Thyroid gland (tissue), 4 donors: Measurements from ENCODE around the gene CD300E. TPM values are rescaled to one million over a fixed set of nuclear protein-coding genes. Genes with fewer than 3 reads are reported as not detected.

ENCODE experiments used
- DNase-seq, 2 donors: peaks; one replicate each; pipeline ENCODE4 v3.0.0-alpha.2; 2019
- H3K27ac ChIP-seq, 3 donors: fragments of 200-600 bp; sonication (generic); 1 replicate in 2 of 3; 2 replicates in 1 of 3; pipeline ENCODE4 v1.5.1; 2016 to 2019; ENCODE audit warnings: mild to moderate bottlenecking in 1 of 3, moderate library complexity in 1 of 3
- H3K27me3 ChIP-seq: fragments of 200-600 bp; sonication (generic); one replicate; pipeline ENCODE4 v1.5.1; 2019
- H3K36me3 ChIP-seq, 2 donors: fragments of 200-600 bp; sonication (generic); one replicate each; pipeline ENCODE4 v1.5.1; 2016 to 2019
- H3K4me1 ChIP-seq, 2 donors: fragments of 200-600 bp; sonication (generic); one replicate each; pipeline ENCODE4 v1.5.1; 2017 to 2019
- H3K4me3 ChIP-seq, 3 donors: fragments of 200-600 bp; sonication (generic); replicated peaks in 1 of 3; 1 replicate in 2 of 3; 2 replicates in 1 of 3; pipeline ENCODE4 v1.5.1; 2016; ENCODE audit warnings: mild to moderate bottlenecking in 1 of 3
- H3K9me3 ChIP-seq: fragments of 200-600 bp; sonication (generic); one replicate; pipeline ENCODE4 v1.5.1; 2017
- POLR2A ChIP-seq, 2 donors: fragments of 450-650 bp; IDR thresholded peaks; one replicate each; pipeline ENCODE4 v1.6.1; 2017; ENCODE audit warnings: antibody characterized with exemption in 2 of 2, mild to moderate bottlenecking in 2 of 2, moderate library complexity in 1 of 2
- WGBS, 2 donors: methylation state at CpG; one replicate each; pipeline ENCODE4 v1.1.5; 2017; 5-methylcytosine and 5-hydroxymethylcytosine counted together
- intact Hi-C: fragments of 100-400 bp; cut with DNase I; formaldehyde crosslinking; loops from one replicate; pipeline ENCODE4 v1.15.1; 2023
- total RNA-seq, 4 donors: library from RNA; depleted of rRNA; stranded (reverse); fragments of >200 nt; gene quantifications; one replicate each; pipeline ENCODE4 v1.2.3, GENCODE V29; 2016
- TF ChIP-seq, protein P1 (sequence below), 6 experiments: fragments of 200-600 bp in 3 of 6; fragments of 450-650 bp in 3 of 6; sonication (generic) in 3 of 6; IDR thresholded peaks; one replicate each; pipeline ENCODE4 v1.5.1; 2016 to 2019; ENCODE audit warnings: antibody characterized with exemption in 6 of 6, mild to moderate bottlenecking in 2 of 6, inconsistent platforms in 1 of 6, moderate library complexity in 1 of 6

CD300E gene
- total RNA-seq, 4 donors from 2014 or later = not detected

GRCh38 chr17:74585711-74586110 lies 37.8 kb downstream of the CD300E start:
- intact Hi-C loops = no loop called here
- DNase-seq = no peak
- Histone ChIP-seq H3K27me3 (no peaks in the 10 kb centered on the region), H3K4me1 (no peaks in the 10 kb centered on the region), H3K9me3 (no peaks in the 10 kb centered on the region), H3K4me3 (no peak overlapping the region), H3K36me3 (no peaks in the 10 kb centered on the region), H3K27ac (no peak overlapping the region)
- 68 to 80% methylated on average over 5 of the region's 5 CpGs for WGBS, 2 donors
- TF ChIP-seq, protein P1, sequence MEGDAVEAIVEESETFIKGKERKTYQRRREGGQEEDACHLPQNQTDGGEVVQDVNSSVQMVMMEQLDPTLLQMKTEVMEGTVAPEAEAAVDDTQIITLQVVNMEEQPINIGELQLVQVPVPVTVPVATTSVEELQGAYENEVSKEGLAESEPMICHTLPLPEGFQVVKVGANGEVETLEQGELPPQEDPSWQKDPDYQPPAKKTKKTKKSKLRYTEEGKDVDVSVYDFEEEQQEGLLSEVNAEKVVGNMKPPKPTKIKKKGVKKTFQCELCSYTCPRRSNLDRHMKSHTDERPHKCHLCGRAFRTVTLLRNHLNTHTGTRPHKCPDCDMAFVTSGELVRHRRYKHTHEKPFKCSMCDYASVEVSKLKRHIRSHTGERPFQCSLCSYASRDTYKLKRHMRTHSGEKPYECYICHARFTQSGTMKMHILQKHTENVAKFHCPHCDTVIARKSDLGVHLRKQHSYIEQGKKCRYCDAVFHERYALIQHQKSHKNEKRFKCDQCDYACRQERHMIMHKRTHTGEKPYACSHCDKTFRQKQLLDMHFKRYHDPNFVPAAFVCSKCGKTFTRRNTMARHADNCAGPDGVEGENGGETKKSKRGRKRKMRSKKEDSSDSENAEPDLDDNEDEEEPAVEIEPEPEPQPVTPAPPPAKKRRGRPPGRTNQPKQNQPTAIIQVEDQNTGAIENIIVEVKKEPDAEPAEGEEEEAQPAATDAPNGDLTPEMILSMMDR (IDR thresholded peaks at IDR 0.05) = no peak
- no peak for TF ChIP-seq POLR2A (IDR thresholded peaks at IDR 0.05)

- WGBS, 2 donors = 87 to 88% methylated on average over 14 of the region's 14 CpGs
- H3K27ac ChIP-seq = no peak overlapping the region
- H3K4me3 ChIP-seq = no peak overlapping the region
- no peak for DNase-seq
- H3K27me3 ChIP-seq = no peaks in the 10 kb centered on the region
- H3K36me3 ChIP-seq = no peaks in the 10 kb centered on the region
- intact Hi-C loops = no loop called here
- no peak for TF ChIP-seq POLR2A (IDR thresholded peaks at IDR 0.05)
- TF ChIP-seq, protein P1 (IDR thresholded peaks at IDR 0.05) = no peak
- no peaks in the 10 kb centered on the region for H3K9me3 ChIP-seq
- H3K4me1 ChIP-seq = no peaks in the 10 kb centered on the region
Measured at GRCh38 chr17:74584292-74585060, 39.1 kb downstream of the CD300E start.

- DNase-seq = no peak
- H3K27ac ChIP-seq = no peak overlapping the region
- no peaks in the 10 kb centered on the region for H3K27me3 ChIP-seq
- no peaks in the 10 kb centered on the region for H3K36me3 ChIP-seq
- TF ChIP-seq, protein P1 (IDR thresholded peaks at IDR 0.05) = no peak
- TF ChIP-seq POLR2A (IDR thresholded peaks at IDR 0.05) = no peak
- 74 to 80% methylated on average over 10 of the region's 10 CpGs for WGBS, 2 donors
- H3K4me3 ChIP-seq = no peak overlapping the region
- intact Hi-C loops = no loop called here
- no peaks in the 10 kb centered on the region for H3K9me3 ChIP-seq
- no peaks in the 10 kb centered on the region for H3K4me1 ChIP-seq
Measured at GRCh38 chr17:74582633-74583032, 40.9 kb downstream of the CD300E start.

GRCh38 chr17:74579900-74580299 lies 43.6 kb downstream of the CD300E start:
- no peak for TF ChIP-seq POLR2A (IDR thresholded peaks at IDR 0.05)
- TF ChIP-seq, protein P1 (IDR thresholded peaks at IDR 0.05) = no peak
- H3K4me1 ChIP-seq = no peaks in the 10 kb centered on the region
- intact Hi-C loops = no loop called here
- H3K4me3 ChIP-seq = no peak overlapping the region
- H3K27me3 ChIP-seq = no peaks in the 10 kb centered on the region
- WGBS, 2 donors = 63 to 83% methylated on average over 7 of the region's 7 CpGs
- H3K9me3 ChIP-seq = no peaks in the 10 kb centered on the region
- H3K27ac ChIP-seq = no peak overlapping the region
- no peak for DNase-seq
- no peaks in the 10 kb centered on the region for H3K36me3 ChIP-seq

- no peak for DNase-seq
- intact Hi-C loops = no loop called here
- Histone ChIP-seq H3K4me1 (no peaks in the 10 kb centered on the region), H3K9me3 (no peaks in the 10 kb centered on the region), H3K36me3 (no peaks in the 10 kb centered on the region), H3K27ac (no peak overlapping the region), H3K4me3 (no peak overlapping the region), H3K27me3 (no peaks in the 10 kb centered on the region)
- WGBS, 2 donors = 79 to 90% methylated on average over 9 of the region's 9 CpGs
- TF ChIP-seq POLR2A (IDR thresholded peaks at IDR 0.05) = no peak
- TF ChIP-seq, protein P1 (IDR thresholded peaks at IDR 0.05) = no peak
Measured at GRCh38 chr17:74578979-74579378, 44.6 kb downstream of the CD300E start.
